ENCODE measurements around the gene CARD11.

- no peak for TF ChIP-seq CTCF (conservative IDR thresholded peaks at IDR 0.05; ENCODE audit: low read length)
- no peak for TF ChIP-seq EZH2phosphoT487 (IDR thresholded peaks at IDR 0.05; ENCODE audit: borderline replicate concordance)
Observed at GRCh38 chr7:3073763-3074458, 30.2 kb upstream of the CARD11 start.
